Small intestine (tissue), 7 donors: ENCODE data around the gene TBX18. TPM values are rescaled to one million over a fixed set of nuclear protein-coding genes. Genes with fewer than 3 reads are reported as not detected.

Source experiments
- DNase-seq, 2 donors: peaks; one replicate each; pipeline versions ENCODE4 v3.0.0 to v3.0.0-alpha.2; 2013
- FAIRE-seq: peaks from 2 replicates; lab custom pipeline; 2012; peaks lifted over from hg19 to GRCh38; lab: Jason Lieb, UNC
- H3K27ac ChIP-seq, 3 donors: one replicate each; pipeline ENCODE4 v1.5.1; 2013; ENCODE audit warnings: low read length in 2 of 3, mild to moderate bottlenecking in 2 of 3, control low read depth in 1 of 3, inconsistent platforms in 1 of 3, low read depth in 1 of 3, moderate library complexity in 1 of 3
- H3K27me3 ChIP-seq, 3 donors: one replicate each; pipeline ENCODE4 v1.6.1; 2013; ENCODE audit warnings: low read length in 3 of 3, inconsistent platforms in 1 of 3; ENCODE audit not compliant: control insufficient read depth in 3 of 3, insufficient read depth in 3 of 3
- H3K36me3 ChIP-seq, 3 donors: one replicate each; pipeline ENCODE4 v1.6.1; 2013; ENCODE audit warnings: low read length in 3 of 3, inconsistent platforms in 1 of 3, low read depth in 1 of 3, mild to moderate bottlenecking in 1 of 3, moderate library complexity in 1 of 3; ENCODE audit not compliant: control insufficient read depth in 3 of 3, insufficient read depth in 2 of 3
- H3K4me1 ChIP-seq, 3 donors: one replicate each; pipeline ENCODE4 v1.6.1; 2013; ENCODE audit warnings: low read length in 2 of 3, inconsistent platforms in 1 of 3, low read depth in 1 of 3, mild to moderate bottlenecking in 1 of 3, moderate library complexity in 1 of 3; ENCODE audit not compliant: control insufficient read depth in 3 of 3, insufficient read depth in 2 of 3
- H3K4me3 ChIP-seq, 3 donors: one replicate each; pipeline ENCODE4 v1.5.1; 2013; ENCODE audit warnings: low read length in 3 of 3, control low read depth in 1 of 3, inconsistent platforms in 1 of 3, low read depth in 1 of 3, mild to moderate bottlenecking in 1 of 3, moderate library complexity in 1 of 3
- H3K9me3 ChIP-seq, 2 donors: one replicate each; pipeline ENCODE4 v1.6.1; 2013; ENCODE audit warnings: low read depth in 1 of 2, low read length in 1 of 2; ENCODE audit not compliant: control insufficient read depth in 2 of 2, insufficient read depth in 1 of 2
- WGBS, 3 donors: extraction: QIAGEN DNeasy Blood & Tissue Kit; methylation state at CpG; one replicate each; pipeline ENCODE4 v1.1.7; 2013; 5-methylcytosine and 5-hydroxymethylcytosine counted together
- polyA plus RNA-seq, 4 donors: library from polyadenylated mRNA; stranded (reverse) in 3 of 4; unstranded in 1 of 4; fragments of 200-250 nt in 3 of 4; fragments of 120-200 nt in 1 of 4; gene quantifications; one replicate each; pipeline versions ENCODE4 v1.2.1 to v1.2.3, GENCODE V29; 2013
- donor health status: healthy with polysubstance abuse.
- donor health status: control.
- donor health status: control.
- donor health status: Bipolar disorder and iron deficiency.
- donor health status: healthy.

TBX18 gene
- polyA plus RNA-seq, 4 donors: 0.31 to 0.62 TPM; not detected in 2

- Histone ChIP-seq H3K27ac (no peak overlapping the region), H3K27me3 (no peaks in the 10 kb centered on the region), H3K4me3 (no peak overlapping the region), H3K36me3 (no peaks in the 10 kb centered on the region), H3K4me1 (no peaks in the 10 kb centered on the region), H3K9me3 (no peaks in the 10 kb centered on the region)
- WGBS, 3 donors: 80 to 85% (median 84%) methylated on average over 3 of the region's 3 CpGs
- no peak for FAIRE-seq
- DNase-seq: no peak
Observed at GRCh38 chr6:84669945-84670344, 94.5 kb downstream of the TBX18 start.

GRCh38 chr6:84667252-84668213, 96.9 kb downstream of the TBX18 start:
- Histone ChIP-seq H3K27ac (no peak overlapping the region), H3K9me3 (no peaks in the 10 kb centered on the region), H3K4me3 (no peak overlapping the region), H3K36me3 (no peaks in the 10 kb centered on the region), H3K27me3 (no peaks in the 10 kb centered on the region), H3K4me1 (no peaks in the 10 kb centered on the region)
- FAIRE-seq: no peak
- no peak for DNase-seq
- 81 to 83% (median 83%) methylated on average over 5 of the region's 5 CpGs for WGBS, 3 donors

GRCh38 chr6:84665401-84665800, 99.0 kb downstream of the TBX18 start:
- WGBS, 3 donors: 73 to 77% (median 74%) methylated on average over 4 of the region's 4 CpGs

GRCh38 chr6:84663866-84664265, 100.5 kb downstream of the TBX18 start:
- Histone ChIP-seq H3K4me1 (no peaks in the 10 kb centered on the region), H3K27me3 (no peaks in the 10 kb centered on the region), H3K27ac (no peak overlapping the region), H3K4me3 (no peak overlapping the region), H3K9me3 (no peaks in the 10 kb centered on the region), H3K36me3 (no peaks in the 10 kb centered on the region)
- WGBS, 3 donors: 40 to 53% (median 52%) methylated on average over 2 of the region's 2 CpGs
- FAIRE-seq (no peak), DNase-seq (no peak)

More at GRCh38 chr6:84665401-84665800, 99.0 kb downstream of the TBX18 start:
- H3K36me3 ChIP-seq: no peaks in the 10 kb centered on the region
- DNase-seq (no peak), FAIRE-seq (no peak)
- H3K9me3 ChIP-seq: no peaks in the 10 kb centered on the region
- H3K4me3 ChIP-seq: no peak overlapping the region
- no peaks in the 10 kb centered on the region for H3K27me3 ChIP-seq
- no peak overlapping the region for H3K27ac ChIP-seq
- H3K4me1 ChIP-seq: no peaks in the 10 kb centered on the region

GRCh38 chr6:84657486-84657885, 106.9 kb downstream of the TBX18 start:
- no peak for DNase-seq
- Histone ChIP-seq H3K27me3 (no peaks in the 10 kb centered on the region), H3K4me3 (no peak overlapping the region), H3K9me3 (no peaks in the 10 kb centered on the region), H3K36me3 (no peaks in the 10 kb centered on the region), H3K27ac (no peak overlapping the region), H3K4me1 (no peaks in the 10 kb centered on the region)
- FAIRE-seq: no peak
- WGBS, 3 donors: 81 to 86% (median 82%) methylated on average over 2 of the region's 2 CpGs

- FAIRE-seq: no peak
- no peaks in the 10 kb centered on the region for H3K4me1 ChIP-seq
- no peaks in the 10 kb centered on the region for H3K9me3 ChIP-seq
- 41 to 73% (median 70%) methylated on average over 2 of the region's 2 CpGs for WGBS, 3 donors
- no peak overlapping the region for H3K4me3 ChIP-seq
- DNase-seq: no peak
- no peaks in the 10 kb centered on the region for H3K27me3 ChIP-seq
- H3K36me3 ChIP-seq: no peaks in the 10 kb centered on the region
- H3K27ac ChIP-seq: no peak overlapping the region
Observed at GRCh38 chr6:84657025-84657424, 107.4 kb downstream of the TBX18 start.

GRCh38 chr6:84653027-84653551, 111.3 kb downstream of the TBX18 start:
- FAIRE-seq: no peak
- Histone ChIP-seq H3K27ac (no peak overlapping the region), H3K4me1 (no peaks in the 10 kb centered on the region), H3K4me3 (no peak overlapping the region), H3K9me3 (no peaks in the 10 kb centered on the region), H3K36me3 (no peaks in the 10 kb centered on the region), H3K27me3 (no peaks in the 10 kb centered on the region)
- WGBS, 3 donors: 77 to 85% (median 82%) methylated on average over 3 of the region's 3 CpGs
- no peak for DNase-seq

GRCh38 chr6:84652356-84653026, 111.9 kb downstream of the TBX18 start:
- WGBS, 3 donors: 65 to 71% (median 67%) methylated on average over 3 of the region's 3 CpGs
- H3K27me3 ChIP-seq: no peaks in the 10 kb centered on the region
- no peak for FAIRE-seq

More at GRCh38 chr6:84652356-84653026, 111.9 kb downstream of the TBX18 start:
- DNase-seq: no peak
- Histone ChIP-seq H3K4me1 (no peaks in the 10 kb centered on the region), H3K9me3 (no peaks in the 10 kb centered on the region), H3K36me3 (no peaks in the 10 kb centered on the region), H3K4me3 (no peak overlapping the region), H3K27ac (no peak overlapping the region)
